PFSK-1 (cell line): ENCODE data around the gene ASGR1.
A peak's percentile ranks its signal among the peaks of the same experiment; 100 is the strongest.

Experiments
- FOXP2 ChIP-seq: optimal IDR thresholded peaks from 2 replicates; pipeline ENCODE3; 2011; ENCODE audit warnings: borderline replicate concordance, control low read depth, inconsistent platforms; ENCODE audit not compliant: insufficient read depth; ENCODE audit errors: extremely low read length, extremely low read depth
- POLR2AphosphoS5 ChIP-seq: IDR thresholded peaks from 2 replicates; pipeline ENCODE4 v1.6.1; 2012; ENCODE audit warnings: low read depth, mild to moderate bottlenecking, control low read depth, low read length, moderate library complexity
- SIN3A ChIP-seq: IDR thresholded peaks from 2 replicates; pipeline ENCODE4 v1.6.1; 2012; ENCODE audit warnings: mild to moderate bottlenecking, low read length, moderate library complexity, borderline replicate concordance; ENCODE audit not compliant: insufficient read depth
- TAF1 ChIP-seq: IDR thresholded peaks from 2 replicates; pipeline ENCODE4 v1.6.1; 2012; ENCODE audit warnings: low read length, control low read depth, borderline replicate concordance; ENCODE audit not compliant: insufficient read depth
- TF ChIP-seq, protein P1 (sequence below), 2 experiments: IDR thresholded peaks; 2 replicates each; pipeline versions ENCODE4 v1.6.1 to v1.8.0; 2011 to 2012; ENCODE audit warnings: low read depth in 2 of 2, low read length in 2 of 2, control low read depth in 1 of 2, inconsistent platforms in 1 of 2, mild to moderate bottlenecking in 1 of 2, moderate library complexity in 1 of 2; ENCODE audit not compliant: insufficient read depth in 1 of 2

ASGR1 gene

DNA sequence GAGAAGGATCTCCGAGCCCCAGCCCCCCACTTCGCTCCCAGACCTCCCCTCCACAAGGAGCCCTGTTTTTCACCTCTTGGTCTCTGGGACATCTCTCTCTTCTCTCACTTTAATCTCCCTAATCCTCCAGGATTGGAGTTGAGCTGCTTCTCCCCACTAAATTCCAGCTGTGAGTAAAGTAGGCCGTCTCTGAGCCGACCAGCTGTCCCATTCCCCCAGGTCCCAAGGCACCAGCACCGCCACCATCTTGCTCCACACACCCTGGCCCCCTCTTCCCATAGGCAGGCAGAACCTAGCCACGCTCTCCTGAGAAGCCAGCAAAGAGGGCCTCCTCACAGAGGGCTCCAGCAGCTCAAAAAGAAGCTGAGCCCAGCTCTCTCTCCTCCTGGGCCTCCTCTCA lies 39.6 kb upstream of the ASGR1 start:
- TF ChIP-seq SIN3A (no peak), TAF1 (no peak), FOXP2 (no peak), POLR2AphosphoS5 (no peak)
- TF ChIP-seq, protein P1, sequence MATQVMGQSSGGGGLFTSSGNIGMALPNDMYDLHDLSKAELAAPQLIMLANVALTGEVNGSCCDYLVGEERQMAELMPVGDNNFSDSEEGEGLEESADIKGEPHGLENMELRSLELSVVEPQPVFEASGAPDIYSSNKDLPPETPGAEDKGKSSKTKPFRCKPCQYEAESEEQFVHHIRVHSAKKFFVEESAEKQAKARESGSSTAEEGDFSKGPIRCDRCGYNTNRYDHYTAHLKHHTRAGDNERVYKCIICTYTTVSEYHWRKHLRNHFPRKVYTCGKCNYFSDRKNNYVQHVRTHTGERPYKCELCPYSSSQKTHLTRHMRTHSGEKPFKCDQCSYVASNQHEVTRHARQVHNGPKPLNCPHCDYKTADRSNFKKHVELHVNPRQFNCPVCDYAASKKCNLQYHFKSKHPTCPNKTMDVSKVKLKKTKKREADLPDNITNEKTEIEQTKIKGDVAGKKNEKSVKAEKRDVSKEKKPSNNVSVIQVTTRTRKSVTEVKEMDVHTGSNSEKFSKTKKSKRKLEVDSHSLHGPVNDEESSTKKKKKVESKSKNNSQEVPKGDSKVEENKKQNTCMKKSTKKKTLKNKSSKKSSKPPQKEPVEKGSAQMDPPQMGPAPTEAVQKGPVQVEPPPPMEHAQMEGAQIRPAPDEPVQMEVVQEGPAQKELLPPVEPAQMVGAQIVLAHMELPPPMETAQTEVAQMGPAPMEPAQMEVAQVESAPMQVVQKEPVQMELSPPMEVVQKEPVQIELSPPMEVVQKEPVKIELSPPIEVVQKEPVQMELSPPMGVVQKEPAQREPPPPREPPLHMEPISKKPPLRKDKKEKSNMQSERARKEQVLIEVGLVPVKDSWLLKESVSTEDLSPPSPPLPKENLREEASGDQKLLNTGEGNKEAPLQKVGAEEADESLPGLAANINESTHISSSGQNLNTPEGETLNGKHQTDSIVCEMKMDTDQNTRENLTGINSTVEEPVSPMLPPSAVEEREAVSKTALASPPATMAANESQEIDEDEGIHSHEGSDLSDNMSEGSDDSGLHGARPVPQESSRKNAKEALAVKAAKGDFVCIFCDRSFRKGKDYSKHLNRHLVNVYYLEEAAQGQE (IDR thresholded peaks at IDR 0.05; ENCODE audit: insufficient read depth in 1 of 2, low read depth in 2 of 2, low read length in 2 of 2) = no peak

DNA sequence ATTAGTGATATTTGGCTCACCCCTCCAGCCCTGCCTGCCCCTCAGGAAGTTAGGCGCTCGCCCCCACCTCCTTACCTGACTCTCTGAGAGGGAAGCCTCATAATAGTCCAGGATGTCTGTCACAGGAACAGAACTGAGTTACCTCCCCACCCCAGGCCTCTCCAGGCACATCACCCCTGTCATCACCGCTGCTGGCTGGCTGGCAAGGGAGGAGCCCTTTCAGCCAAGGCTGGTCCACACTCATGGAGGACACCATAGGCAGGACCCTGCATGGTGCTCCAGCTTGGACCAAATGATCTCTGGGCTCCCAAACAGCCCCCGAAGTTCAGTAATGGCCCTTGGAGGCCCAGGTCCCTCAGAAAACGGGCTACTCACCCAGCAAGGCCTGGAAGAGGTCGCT lies 39.0 kb upstream of the ASGR1 start:
- no peak for TF ChIP-seq SIN3A
- TF ChIP-seq, protein P1 (IDR thresholded peaks at IDR 0.05; ENCODE audit: insufficient read depth in 1 of 2, low read depth in 2 of 2, low read length in 2 of 2) = no peak
- no peak for TF ChIP-seq TAF1
- TF ChIP-seq FOXP2 = no peak
- no peak for TF ChIP-seq POLR2AphosphoS5

DNA sequence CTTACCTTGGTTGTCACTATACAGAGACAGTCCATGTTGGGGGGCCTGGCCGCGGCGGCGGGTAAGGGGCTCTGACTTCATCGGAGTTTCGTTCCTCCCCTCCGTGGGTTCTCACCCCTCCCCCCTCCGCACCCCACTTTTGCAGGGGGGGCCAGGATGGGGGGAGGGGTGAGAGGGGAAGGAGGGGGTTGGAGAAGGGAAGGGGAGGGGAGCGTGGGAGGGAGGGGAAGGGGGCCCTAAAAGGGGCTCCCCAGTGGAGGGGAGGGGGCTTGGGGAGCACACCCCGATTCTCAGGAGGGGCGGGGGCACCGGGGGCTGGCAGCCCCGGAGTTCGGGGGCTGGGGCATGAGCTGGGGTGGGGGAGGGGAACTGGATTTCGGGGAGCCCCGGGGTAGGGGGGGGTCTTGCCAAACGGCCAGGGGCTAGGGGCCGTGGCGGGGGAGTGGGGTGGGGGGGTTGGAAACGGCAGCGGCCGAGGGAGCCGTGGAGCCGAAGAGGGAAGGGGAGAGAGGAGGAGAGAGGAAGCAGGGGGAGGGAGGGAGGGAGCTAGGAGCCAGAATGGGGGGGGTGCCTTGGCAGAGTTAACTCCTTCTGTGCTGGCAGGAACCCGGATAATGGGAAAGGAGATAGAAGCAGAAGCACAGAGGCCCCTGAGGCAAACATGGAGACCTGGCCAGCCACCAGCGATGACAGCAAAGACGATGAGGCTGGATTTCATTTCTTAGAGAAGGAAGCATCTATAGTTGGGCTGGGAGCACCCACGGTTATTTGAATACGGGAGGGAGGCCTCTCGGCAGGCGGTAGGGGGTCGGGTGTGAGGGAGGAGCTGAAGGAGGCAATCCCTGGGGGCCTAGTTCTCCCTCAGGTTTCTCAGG lies 38.2 kb upstream of the ASGR1 start:
- TF ChIP-seq TAF1 (no peak), SIN3A (no peak), POLR2AphosphoS5 (no peak), FOXP2 (no peak)
- TF ChIP-seq, protein P1 (IDR thresholded peaks at IDR 0.05; ENCODE audit: insufficient read depth in 1 of 2, low read depth in 2 of 2, low read length in 2 of 2) = no peak

DNA sequence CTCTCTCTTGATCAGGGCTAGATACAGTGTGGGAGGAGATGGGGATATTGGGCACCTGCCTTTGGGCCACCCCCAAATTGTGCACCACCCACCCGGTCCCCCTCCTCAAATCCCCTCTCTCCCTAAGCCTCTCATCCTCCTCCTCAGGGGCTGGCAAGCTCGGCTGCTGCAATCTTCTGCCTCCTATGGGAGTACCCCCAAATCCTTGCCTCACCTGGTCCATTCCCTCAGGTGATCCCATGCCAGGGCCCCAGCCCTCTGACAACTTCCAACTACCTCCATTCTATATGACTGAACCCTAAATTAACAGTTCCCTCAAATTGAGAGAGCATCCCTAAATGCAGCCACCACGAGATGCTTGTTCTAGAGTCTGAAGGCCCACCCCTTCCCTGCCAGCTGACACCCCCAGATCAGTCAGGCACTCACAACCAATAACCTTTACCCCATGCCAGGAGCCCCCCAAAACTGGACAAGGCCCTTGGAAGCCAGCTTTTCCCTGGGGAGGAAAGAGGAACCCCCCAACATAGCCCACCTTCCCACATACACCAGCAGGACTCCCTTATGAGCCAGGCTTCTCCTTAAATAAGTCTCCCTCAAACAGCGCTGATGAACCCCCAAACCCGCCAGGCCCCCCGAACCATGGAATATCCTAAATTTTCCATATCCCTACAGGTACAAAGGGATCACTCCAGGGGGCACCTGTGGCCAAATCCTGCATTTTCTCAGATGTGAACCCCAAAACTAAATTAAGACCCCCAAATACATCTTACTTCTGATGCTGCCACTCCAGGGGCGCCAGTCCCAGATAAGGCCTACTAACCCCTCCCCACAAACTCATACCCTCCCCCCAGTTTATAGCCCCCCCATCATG lies 37.3 kb upstream of the ASGR1 start:
- TF ChIP-seq, protein P1 (IDR thresholded peaks at IDR 0.05; ENCODE audit: insufficient read depth in 1 of 2, low read depth in 2 of 2, low read length in 2 of 2) = no peak
- TF ChIP-seq TAF1 = 0 out of 2 replicates have a peak, but pooled peaks have one; percentile 14
